ENCODE results near the gene ELAPOR2.
"Not testable (repeated sequence)": the region's sequence is repeated elsewhere in the genome, so short reads cannot be mapped to it uniquely, and the experiment has no call there.

The ELAPOR2 gene

GRCh38 chr7:87100326-87100725, 40.9 kb upstream of the ELAPOR2 start:
- Histone ChIP-seq H3K9ac (no peak overlapping the region), H3K27ac (no peak overlapping the region), H2AFZ (no peak overlapping the region), H3K4me2 (ENCODE audit: low read length) (no peak overlapping the region), H3K27me3 (ENCODE audit: control insufficient read depth, insufficient read depth, low read length) (no peaks in the 10 kb centered on the region), H3K79me2 (no peaks in the 10 kb centered on the region), H3K4me3 (ENCODE audit: low read depth, low read length) (no peak overlapping the region), H3K36me3 (ENCODE audit: control insufficient read depth, insufficient read depth, low read length) (no peaks in the 10 kb centered on the region), H3K9me3 (ENCODE audit: control insufficient read depth, low read length) (no peaks in the 10 kb centered on the region), H3K4me1 (no peaks in the 10 kb centered on the region)
- TF ChIP-seq CTCF (IDR thresholded peaks at IDR 0.05) = no peak

DNA sequence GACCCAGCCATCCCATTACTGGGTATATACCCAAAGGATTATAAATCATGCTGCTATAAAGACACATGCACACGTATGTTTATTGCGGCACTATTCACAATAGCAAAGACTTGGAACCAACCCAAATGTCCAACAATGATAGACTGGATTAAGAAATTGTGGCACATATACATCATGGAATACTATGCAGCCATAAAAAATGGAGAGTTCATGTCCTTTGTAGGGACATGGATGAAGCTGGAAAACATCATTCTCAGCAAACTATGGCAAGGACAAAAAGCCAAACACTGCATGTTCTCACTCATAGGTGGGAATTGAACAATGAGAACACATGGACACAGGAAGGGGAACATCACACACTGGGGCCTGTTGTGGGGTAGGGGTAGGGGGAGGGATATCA, 37.9 kb upstream of the ELAPOR2 start:
- H3K9ac ChIP-seq; H3K4me2 ChIP-seq (ENCODE audit: low read length); H3K36me3 ChIP-seq (ENCODE audit: control insufficient read depth, insufficient read depth, low read length); H3K4me3 ChIP-seq (ENCODE audit: low read depth, low read length); H3K4me1 ChIP-seq; H3K27me3 ChIP-seq (ENCODE audit: control insufficient read depth, insufficient read depth, low read length); H3K79me2 ChIP-seq; H2AFZ ChIP-seq; H3K27ac ChIP-seq; H3K9me3 ChIP-seq (ENCODE audit: control insufficient read depth, low read length): not testable (repeated sequence)

DNA sequence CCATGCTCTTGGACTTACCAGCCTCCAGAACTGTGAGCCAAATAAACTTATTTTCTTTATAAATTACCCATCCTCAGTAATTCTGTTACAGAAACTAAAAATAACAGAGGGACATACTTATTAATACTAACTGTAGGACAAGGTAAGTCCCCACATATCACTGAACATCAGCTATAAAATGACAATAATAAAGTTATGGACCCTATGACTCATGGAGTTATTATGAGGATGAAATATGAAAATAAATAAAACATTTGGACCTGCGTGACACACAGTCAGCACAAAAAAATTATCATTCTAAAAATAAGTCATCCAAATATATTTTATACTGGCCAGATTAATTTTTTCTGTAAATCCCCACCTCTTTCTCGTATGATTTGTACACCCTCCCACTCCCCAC, 34.9 kb upstream of the ELAPOR2 start:
- no peaks in the 10 kb centered on the region for H3K36me3 ChIP-seq (ENCODE audit: control insufficient read depth, insufficient read depth, low read length)
- no peak overlapping the region for H3K4me2 ChIP-seq (ENCODE audit: low read length)
- H3K79me2 ChIP-seq = no peaks in the 10 kb centered on the region
- no peaks in the 10 kb centered on the region for H3K9me3 ChIP-seq (ENCODE audit: control insufficient read depth, low read length)
- H3K4me3 ChIP-seq (ENCODE audit: low read depth, low read length) = no peak overlapping the region
- H3K27me3 ChIP-seq (ENCODE audit: control insufficient read depth, insufficient read depth, low read length) = no peaks in the 10 kb centered on the region
- H2AFZ ChIP-seq = no peak overlapping the region
- H3K9ac ChIP-seq = no peak overlapping the region
- H3K27ac ChIP-seq = no peak overlapping the region
- no peaks in the 10 kb centered on the region for H3K4me1 ChIP-seq
- no peak for TF ChIP-seq CTCF (IDR thresholded peaks at IDR 0.05)

DNA sequence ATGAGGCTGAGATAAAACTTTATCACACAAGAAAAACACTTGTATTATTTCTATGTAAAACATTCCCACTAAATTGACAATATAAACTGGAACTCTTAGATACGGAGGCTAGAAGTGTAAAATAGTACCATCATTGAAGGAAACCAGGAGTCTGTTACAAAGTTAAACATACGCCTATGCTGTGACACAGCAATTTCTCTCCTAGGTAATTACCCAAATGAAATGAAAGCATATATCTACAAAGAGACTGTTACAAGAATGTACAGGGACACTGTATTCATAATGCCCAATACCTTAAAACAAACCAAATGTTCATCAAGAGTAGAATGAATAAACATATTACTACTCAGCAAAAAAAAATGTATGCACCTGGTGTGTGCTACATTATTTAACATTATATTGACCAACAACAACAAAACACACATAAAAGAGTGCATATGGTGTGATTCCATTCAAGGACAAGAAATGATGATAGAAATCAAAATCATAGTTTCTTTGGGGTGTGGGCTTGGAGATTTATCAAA, 33.2 kb upstream of the ELAPOR2 start:
- H3K27me3 ChIP-seq (ENCODE audit: control insufficient read depth, insufficient read depth, low read length) = no peaks in the 10 kb centered on the region
- no peak overlapping the region for H3K9ac ChIP-seq
- no peak overlapping the region for H3K4me2 ChIP-seq (ENCODE audit: low read length)
- no peaks in the 10 kb centered on the region for H3K79me2 ChIP-seq
- no peak for TF ChIP-seq CTCF (IDR thresholded peaks at IDR 0.05)
- no peak overlapping the region for H2AFZ ChIP-seq
- H3K27ac ChIP-seq = no peak overlapping the region
- no peaks in the 10 kb centered on the region for H3K36me3 ChIP-seq (ENCODE audit: control insufficient read depth, insufficient read depth, low read length)
- H3K4me1 ChIP-seq = no peaks in the 10 kb centered on the region
- no peaks in the 10 kb centered on the region for H3K9me3 ChIP-seq (ENCODE audit: control insufficient read depth, low read length)
- no peak overlapping the region for H3K4me3 ChIP-seq (ENCODE audit: low read depth, low read length)

DNA sequence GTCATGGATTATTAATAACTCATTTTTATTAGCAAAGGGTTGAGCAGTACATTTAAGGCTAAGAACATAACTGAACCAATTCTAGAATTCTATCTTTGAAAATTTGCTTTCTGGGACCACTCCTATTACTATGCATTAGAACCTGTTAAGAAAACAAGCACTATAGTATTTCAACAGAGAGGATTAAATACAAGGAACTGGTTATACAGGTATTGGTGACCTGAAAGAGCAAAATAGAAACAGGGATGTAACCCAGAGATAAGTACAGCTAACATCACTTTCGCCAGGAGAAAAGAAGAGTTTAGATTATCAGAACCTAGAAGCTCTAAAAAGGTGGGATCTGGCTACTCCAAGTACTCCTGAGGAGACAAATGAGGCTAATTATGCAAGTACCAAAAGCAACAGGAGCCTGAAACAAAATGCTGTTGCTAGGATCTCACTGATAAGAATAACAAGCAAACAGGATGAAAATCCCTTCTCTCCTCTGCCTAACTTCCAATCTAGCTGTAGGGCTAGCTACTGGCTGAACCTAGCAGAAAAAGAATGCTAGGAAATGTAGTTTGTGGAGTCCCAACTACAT, 32.1 kb upstream of the ELAPOR2 start:
- no peak overlapping the region for H3K4me2 ChIP-seq (ENCODE audit: low read length)
- no peak overlapping the region for H3K27ac ChIP-seq
- no peaks in the 10 kb centered on the region for H3K4me1 ChIP-seq
- H3K27me3 ChIP-seq (ENCODE audit: control insufficient read depth, insufficient read depth, low read length) = no peaks in the 10 kb centered on the region
- no peak overlapping the region for H2AFZ ChIP-seq
- no peaks in the 10 kb centered on the region for H3K9me3 ChIP-seq (ENCODE audit: control insufficient read depth, low read length)
- H3K9ac ChIP-seq = no peak overlapping the region
- H3K36me3 ChIP-seq (ENCODE audit: control insufficient read depth, insufficient read depth, low read length) = no peaks in the 10 kb centered on the region
- H3K79me2 ChIP-seq = no peaks in the 10 kb centered on the region
- TF ChIP-seq CTCF (IDR thresholded peaks at IDR 0.05) = no peak
- H3K4me3 ChIP-seq (ENCODE audit: low read depth, low read length) = no peak overlapping the region

All from parathyroid adenoma (tissue), 2 donors.